Measurements from ENCODE around the gene FBXO46. TPM values are rescaled to one million over a fixed set of nuclear protein-coding genes. Genes with fewer than 3 reads are reported as not detected.

The FBXO46 gene
- total and polyA plus RNA-seq, 2 of the 13 experiments (the other 11 are each of a cell fraction or from before 2014, with no cell fraction given): 6.2 to 6.4 TPM

DNA sequence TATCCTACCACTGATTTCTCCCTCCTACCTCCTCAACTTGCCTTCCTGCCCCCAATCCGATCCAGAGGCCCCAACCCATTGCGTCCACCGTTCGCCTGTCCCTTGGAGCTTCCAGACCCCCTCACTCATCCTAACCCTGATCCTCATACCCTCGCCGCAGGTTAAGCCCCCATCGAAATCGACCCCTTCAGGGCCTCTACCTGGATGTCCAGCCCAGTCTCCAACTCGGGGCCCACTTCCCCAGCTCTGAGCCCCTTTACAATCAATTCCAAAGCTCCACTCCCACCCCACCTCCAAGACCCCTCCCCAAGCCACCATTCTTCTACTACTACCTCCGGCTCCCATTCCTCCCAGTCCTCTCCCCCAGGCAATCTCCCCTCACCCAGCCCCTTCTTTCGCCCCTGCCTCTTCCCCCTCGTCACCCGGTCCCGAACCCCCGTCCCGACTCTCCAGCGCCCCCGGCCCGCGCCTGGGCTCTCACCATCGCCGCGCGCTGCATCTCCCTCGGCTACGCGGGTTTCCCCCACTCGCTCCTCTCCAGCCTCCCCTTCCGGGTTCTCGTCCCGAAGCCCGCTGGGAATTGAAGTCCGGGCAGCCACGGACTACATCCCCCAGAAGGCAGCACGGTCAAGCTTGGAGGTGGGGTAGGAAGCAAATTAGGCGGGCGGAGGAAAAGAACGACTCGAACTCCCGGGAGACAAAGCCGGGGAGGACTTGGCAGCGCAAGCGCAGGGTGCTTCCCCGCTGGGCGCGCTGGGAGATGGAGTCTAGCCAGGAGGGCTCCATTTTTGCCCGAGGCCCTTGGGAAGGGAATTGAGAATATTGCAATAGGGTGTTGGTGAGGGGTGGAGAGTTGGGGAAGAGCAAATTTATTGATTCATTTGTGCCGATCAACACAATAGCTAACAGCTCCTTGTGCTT lies at the start of gene FBXO46 (continued):
- TF ChIP-seq, protein P1, sequence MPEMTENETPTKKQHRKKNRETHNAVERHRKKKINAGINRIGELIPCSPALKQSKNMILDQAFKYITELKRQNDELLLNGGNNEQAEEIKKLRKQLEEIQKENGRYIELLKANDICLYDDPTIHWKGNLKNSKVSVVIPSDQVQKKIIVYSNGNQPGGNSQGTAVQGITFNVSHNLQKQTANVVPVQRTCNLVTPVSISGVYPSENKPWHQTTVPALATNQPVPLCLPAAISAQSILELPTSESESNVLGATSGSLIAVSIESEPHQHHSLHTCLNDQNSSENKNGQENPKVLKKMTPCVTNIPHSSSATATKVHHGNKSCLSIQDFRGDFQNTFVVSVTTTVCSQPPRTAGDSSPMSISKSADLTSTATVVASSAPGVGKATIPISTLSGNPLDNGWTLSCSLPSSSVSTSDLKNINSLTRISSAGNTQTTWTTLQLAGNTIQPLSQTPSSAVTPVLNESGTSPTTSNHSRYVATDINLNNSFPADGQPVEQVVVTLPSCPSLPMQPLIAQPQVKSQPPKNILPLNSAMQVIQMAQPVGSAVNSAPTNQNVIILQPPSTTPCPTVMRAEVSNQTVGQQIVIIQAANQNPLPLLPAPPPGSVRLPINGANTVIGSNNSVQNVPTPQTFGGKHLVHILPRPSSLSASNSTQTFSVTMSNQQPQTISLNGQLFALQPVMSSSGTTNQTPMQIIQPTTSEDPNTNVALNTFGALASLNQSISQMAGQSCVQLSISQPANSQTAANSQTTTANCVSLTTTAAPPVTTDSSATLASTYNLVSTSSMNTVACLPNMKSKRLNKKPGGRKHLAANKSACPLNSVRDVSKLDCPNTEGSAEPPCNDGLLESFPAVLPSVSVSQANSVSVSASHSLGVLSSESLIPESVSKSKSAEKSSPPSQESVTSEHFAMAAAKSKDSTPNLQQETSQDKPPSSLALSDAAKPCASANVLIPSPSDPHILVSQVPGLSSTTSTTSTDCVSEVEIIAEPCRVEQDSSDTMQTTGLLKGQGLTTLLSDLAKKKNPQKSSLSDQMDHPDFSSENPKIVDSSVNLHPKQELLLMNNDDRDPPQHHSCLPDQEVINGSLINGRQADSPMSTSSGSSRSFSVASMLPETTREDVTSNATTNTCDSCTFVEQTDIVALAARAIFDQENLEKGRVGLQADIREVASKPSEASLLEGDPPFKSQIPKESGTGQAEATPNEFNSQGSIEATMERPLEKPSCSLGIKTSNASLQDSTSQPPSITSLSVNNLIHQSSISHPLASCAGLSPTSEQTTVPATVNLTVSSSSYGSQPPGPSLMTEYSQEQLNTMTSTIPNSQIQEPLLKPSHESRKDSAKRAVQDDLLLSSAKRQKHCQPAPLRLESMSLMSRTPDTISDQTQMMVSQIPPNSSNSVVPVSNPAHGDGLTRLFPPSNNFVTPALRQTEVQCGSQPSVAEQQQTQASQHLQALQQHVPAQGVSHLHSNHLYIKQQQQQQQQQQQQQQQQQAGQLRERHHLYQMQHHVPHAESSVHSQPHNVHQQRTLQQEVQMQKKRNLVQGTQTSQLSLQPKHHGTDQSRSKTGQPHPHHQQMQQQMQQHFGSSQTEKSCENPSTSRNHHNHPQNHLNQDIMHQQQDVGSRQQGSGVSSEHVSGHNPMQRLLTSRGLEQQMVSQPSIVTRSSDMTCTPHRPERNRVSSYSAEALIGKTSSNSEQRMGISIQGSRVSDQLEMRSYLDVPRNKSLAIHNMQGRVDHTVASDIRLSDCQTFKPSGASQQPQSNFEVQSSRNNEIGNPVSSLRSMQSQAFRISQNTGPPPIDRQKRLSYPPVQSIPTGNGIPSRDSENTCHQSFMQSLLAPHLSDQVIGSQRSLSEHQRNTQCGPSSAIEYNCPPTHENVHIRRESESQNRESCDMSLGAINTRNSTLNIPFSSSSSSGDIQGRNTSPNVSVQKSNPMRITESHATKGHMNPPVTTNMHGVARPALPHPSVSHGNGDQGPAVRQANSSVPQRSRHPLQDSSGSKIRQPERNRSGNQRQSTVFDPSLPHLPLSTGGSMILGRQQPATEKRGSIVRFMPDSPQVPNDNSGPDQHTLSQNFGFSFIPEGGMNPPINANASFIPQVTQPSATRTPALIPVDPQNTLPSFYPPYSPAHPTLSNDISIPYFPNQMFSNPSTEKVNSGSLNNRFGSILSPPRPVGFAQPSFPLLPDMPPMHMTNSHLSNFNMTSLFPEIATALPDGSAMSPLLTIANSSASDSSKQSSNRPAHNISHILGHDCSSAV (CRISPR knock-in tag; IDR thresholded peaks at IDR 0.05; ENCODE audit: borderline replicate concordance): no peak
- TF ChIP-seq, protein P2, sequence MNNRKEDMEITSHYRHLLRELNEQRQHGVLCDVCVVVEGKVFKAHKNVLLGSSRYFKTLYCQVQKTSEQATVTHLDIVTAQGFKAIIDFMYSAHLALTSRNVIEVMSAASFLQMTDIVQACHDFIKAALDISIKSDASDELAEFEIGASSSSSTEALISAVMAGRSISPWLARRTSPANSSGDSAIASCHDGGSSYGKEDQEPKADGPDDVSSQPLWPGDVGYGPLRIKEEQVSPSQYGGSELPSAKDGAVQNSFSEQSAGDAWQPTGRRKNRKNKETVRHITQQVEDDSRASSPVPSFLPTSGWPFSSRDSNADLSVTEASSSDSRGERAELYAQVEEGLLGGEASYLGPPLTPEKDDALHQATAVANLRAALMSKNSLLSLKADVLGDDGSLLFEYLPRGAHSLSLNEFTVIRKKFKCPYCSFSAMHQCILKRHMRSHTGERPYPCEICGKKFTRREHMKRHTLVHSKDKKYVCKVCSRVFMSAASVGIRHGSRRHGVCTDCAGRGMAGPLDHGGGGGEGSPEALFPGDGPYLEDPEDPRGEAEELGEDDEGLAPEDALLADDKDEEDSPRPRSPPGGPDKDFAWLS (CRISPR knock-in tag; IDR thresholded peaks at IDR 0.05; ENCODE audit: borderline replicate concordance): no peak
- TF ChIP-seq ESRRA (CRISPR knock-in tag; IDR thresholded peaks at IDR 0.05; ENCODE audit: low read depth) (peak; percentile 64; the same call in 1 of the 2 replicates), KDM6A (CRISPR knock-in tag; IDR thresholded peaks at IDR 0.05; ENCODE audit: low read depth) (no peak)
- TF ChIP-seq, protein P3, sequence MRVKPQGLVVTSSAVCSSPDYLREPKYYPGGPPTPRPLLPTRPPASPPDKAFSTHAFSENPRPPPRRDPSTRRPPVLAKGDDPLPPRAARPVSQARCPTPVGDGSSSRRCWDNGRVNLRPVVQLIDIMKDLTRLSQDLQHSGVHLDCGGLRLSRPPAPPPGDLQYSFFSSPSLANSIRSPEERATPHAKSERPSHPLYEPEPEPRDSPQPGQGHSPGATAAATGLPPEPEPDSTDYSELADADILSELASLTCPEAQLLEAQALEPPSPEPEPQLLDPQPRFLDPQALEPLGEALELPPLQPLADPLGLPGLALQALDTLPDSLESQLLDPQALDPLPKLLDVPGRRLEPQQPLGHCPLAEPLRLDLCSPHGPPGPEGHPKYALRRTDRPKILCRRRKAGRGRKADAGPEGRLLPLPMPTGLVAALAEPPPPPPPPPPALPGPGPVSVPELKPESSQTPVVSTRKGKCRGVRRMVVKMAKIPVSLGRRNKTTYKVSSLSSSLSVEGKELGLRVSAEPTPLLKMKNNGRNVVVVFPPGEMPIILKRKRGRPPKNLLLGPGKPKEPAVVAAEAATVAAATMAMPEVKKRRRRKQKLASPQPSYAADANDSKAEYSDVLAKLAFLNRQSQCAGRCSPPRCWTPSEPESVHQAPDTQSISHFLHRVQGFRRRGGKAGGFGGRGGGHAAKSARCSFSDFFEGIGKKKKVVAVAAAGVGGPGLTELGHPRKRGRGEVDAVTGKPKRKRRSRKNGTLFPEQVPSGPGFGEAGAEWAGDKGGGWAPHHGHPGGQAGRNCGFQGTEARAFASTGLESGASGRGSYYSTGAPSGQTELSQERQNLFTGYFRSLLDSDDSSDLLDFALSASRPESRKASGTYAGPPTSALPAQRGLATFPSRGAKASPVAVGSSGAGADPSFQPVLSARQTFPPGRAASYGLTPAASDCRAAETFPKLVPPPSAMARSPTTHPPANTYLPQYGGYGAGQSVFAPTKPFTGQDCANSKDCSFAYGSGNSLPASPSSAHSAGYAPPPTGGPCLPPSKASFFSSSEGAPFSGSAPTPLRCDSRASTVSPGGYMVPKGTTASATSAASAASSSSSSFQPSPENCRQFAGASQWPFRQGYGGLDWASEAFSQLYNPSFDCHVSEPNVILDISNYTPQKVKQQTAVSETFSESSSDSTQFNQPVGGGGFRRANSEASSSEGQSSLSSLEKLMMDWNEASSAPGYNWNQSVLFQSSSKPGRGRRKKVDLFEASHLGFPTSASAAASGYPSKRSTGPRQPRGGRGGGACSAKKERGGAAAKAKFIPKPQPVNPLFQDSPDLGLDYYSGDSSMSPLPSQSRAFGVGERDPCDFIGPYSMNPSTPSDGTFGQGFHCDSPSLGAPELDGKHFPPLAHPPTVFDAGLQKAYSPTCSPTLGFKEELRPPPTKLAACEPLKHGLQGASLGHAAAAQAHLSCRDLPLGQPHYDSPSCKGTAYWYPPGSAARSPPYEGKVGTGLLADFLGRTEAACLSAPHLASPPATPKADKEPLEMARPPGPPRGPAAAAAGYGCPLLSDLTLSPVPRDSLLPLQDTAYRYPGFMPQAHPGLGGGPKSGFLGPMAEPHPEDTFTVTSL (CRISPR knock-in tag; IDR thresholded peaks at IDR 0.05; ENCODE audit: borderline replicate concordance): no peak
- TF ChIP-seq, protein P4, sequence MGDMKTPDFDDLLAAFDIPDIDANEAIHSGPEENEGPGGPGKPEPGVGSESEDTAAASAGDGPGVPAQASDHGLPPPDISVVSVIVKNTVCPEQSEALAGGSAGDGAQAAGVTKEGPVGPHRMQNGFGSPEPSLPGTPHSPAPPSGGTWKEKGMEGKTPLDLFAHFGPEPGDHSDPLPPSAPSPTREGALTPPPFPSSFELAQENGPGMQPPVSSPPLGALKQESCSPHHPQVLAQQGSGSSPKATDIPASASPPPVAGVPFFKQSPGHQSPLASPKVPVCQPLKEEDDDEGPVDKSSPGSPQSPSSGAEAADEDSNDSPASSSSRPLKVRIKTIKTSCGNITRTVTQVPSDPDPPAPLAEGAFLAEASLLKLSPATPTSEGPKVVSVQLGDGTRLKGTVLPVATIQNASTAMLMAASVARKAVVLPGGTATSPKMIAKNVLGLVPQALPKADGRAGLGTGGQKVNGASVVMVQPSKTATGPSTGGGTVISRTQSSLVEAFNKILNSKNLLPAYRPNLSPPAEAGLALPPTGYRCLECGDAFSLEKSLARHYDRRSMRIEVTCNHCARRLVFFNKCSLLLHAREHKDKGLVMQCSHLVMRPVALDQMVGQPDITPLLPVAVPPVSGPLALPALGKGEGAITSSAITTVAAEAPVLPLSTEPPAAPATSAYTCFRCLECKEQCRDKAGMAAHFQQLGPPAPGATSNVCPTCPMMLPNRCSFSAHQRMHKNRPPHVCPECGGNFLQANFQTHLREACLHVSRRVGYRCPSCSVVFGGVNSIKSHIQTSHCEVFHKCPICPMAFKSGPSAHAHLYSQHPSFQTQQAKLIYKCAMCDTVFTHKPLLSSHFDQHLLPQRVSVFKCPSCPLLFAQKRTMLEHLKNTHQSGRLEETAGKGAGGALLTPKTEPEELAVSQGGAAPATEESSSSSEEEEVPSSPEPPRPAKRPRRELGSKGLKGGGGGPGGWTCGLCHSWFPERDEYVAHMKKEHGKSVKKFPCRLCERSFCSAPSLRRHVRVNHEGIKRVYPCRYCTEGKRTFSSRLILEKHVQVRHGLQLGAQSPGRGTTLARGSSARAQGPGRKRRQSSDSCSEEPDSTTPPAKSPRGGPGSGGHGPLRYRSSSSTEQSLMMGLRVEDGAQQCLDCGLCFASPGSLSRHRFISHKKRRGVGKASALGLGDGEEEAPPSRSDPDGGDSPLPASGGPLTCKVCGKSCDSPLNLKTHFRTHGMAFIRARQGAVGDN (CRISPR knock-in tag; IDR thresholded peaks at IDR 0.05): peak; percentile 79
